Measurements from ENCODE around the gene PAIP2.
A peak's percentile ranks its signal among the peaks of the same experiment; 100 is the strongest.

PAIP2 gene

GRCh38 chr5:139402561-139403158 lies 61.0 kb downstream of the PAIP2 start:
- Histone ChIP-seq H3K36me3 (no peaks in the 10 kb centered on the region), H3K4me3 (ENCODE audit: low read depth, low read length) (no peak overlapping the region), H3K27me3 (ENCODE audit: insufficient read depth, low read depth, severe bottlenecking) (no peaks in the 10 kb centered on the region), H3K9me3 (ENCODE audit: severe bottlenecking) (no peaks in the 10 kb centered on the region), H3K27ac (no peak overlapping the region)
- TF ChIP-seq CTCF (IDR thresholded peaks at IDR 0.05; ENCODE audit: low read depth, low read length): peak; percentile 67
- DNase-seq: peak; percentile 50

- no peak for TF ChIP-seq CTCF (IDR thresholded peaks at IDR 0.05; ENCODE audit: low read depth, low read length)
- peak overlapping the region; percentile 52 for H3K4me3 ChIP-seq (ENCODE audit: low read depth, low read length)
- no peaks in the 10 kb centered on the region for H3K9me3 ChIP-seq (ENCODE audit: severe bottlenecking)
- DNase-seq: no peak
- no peaks in the 10 kb centered on the region for H3K36me3 ChIP-seq
- no peaks in the 10 kb centered on the region for H3K27me3 ChIP-seq (ENCODE audit: insufficient read depth, low read depth, severe bottlenecking)
- H3K27ac ChIP-seq: peak overlapping the region; percentile 73
These were observed 61.7 kb downstream of the PAIP2 start for GRCh38 chr5:139403418-139403786.

- Histone ChIP-seq H3K4me3 (ENCODE audit: low read depth, low read length) (peak within 1 kb of the TSS; percentile 52), H3K27me3 (ENCODE audit: insufficient read depth, low read depth, severe bottlenecking) (no peaks in the 10 kb centered on the region), H3K9me3 (ENCODE audit: severe bottlenecking) (no peaks in the 10 kb centered on the region), H3K36me3 (no peaks in the 10 kb centered on the region), H3K27ac (peak within 1 kb of the TSS; percentile 73)
- DNase-seq: peak; percentile 98
- TF ChIP-seq CTCF (IDR thresholded peaks at IDR 0.05; ENCODE audit: low read depth, low read length): no peak
These were observed 62.3 kb downstream of the PAIP2 start, which contains the start of gene SPATA24 for GRCh38 chr5:139403787-139404483. TSS of gene SPATA24 (minus strand) at chr5:139404089. CDS start at chr5:139404060, 29 bp downstream.

- TF ChIP-seq CTCF (IDR thresholded peaks at IDR 0.05; ENCODE audit: low read depth, low read length): no peak
- Histone ChIP-seq H3K4me3 (ENCODE audit: low read depth, low read length) (peak overlapping the region; percentile 52), H3K27ac (peak overlapping the region; percentile 73), H3K36me3 (no peaks in the 10 kb centered on the region), H3K9me3 (ENCODE audit: severe bottlenecking) (no peaks in the 10 kb centered on the region), H3K27me3 (ENCODE audit: insufficient read depth, low read depth, severe bottlenecking) (no peaks in the 10 kb centered on the region)
- peak; percentile 58 for DNase-seq
These were observed 62.8 kb downstream of the PAIP2 start for GRCh38 chr5:139404484-139404840.

GRCh38 chr5:139406963-139407362 lies 65.3 kb downstream of the PAIP2 start:
- no peaks in the 10 kb centered on the region for H3K27me3 ChIP-seq (ENCODE audit: insufficient read depth, low read depth, severe bottlenecking)
- H3K27ac ChIP-seq: no peak overlapping the region
- no peak overlapping the region for H3K4me3 ChIP-seq (ENCODE audit: low read depth, low read length)
- H3K9me3 ChIP-seq (ENCODE audit: severe bottlenecking): no peaks in the 10 kb centered on the region
- TF ChIP-seq CTCF (IDR thresholded peaks at IDR 0.05; ENCODE audit: low read depth, low read length): no peak
- no peaks in the 10 kb centered on the region for H3K36me3 ChIP-seq
- DNase-seq: no peak

Measured in WERI-Rb-1 (cell line).